ES-I3 (cell line): Measurements from ENCODE around the gene THAP8.
A peak's percentile ranks its signal among the peaks of the same experiment; 100 is the strongest.

Experiments
- H3K36me3 ChIP-seq: 2 replicates; pipeline ENCODE4 v1.6.1; 2013; ENCODE audit warnings: mild to moderate bottlenecking, low read length, control low read depth, moderate library complexity; ENCODE audit not compliant: insufficient read depth
- H3K4me1 ChIP-seq: 2 replicates; pipeline ENCODE4 v1.6.1; 2013; ENCODE audit warnings: mild to moderate bottlenecking, control low read depth, low read length; ENCODE audit not compliant: insufficient read depth
- H3K9ac ChIP-seq: 2 replicates; pipeline ENCODE4 v1.6.1; 2013; ENCODE audit warnings: low read depth, mild to moderate bottlenecking, low read length, moderate library complexity
- H3K9me3 ChIP-seq: 2 replicates; pipeline ENCODE4 v1.6.1; 2013; ENCODE audit warnings: mild to moderate bottlenecking, low read length, moderate library complexity; ENCODE audit not compliant: control insufficient read depth, insufficient read depth

THAP8 gene

DNA sequence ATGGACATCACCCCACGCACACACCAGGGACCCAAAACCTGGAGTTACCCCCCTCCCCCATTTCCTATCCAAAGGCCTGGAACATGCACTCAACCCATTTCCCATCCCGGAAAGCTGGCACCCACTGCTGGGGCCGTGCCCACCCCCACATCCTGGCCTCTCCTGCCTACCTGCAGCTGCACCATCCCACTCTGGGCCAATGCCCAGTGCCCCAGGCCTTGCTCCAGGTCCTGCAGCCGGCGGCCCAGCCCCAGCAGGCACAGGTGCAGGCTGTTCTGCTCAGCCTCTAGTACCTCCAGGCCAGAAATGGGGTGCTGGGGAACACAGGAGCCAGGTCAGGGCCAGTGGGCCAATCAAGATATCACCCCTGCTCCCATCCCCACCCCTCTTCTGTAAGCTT, 47.1 kb downstream of the THAP8 start:
- Histone ChIP-seq H3K9ac (no peak overlapping the region), H3K36me3 (no peaks in the 10 kb centered on the region), H3K4me1 (no peaks in the 10 kb centered on the region; the same call in 1 of the 2 replicates), H3K9me3 (no peaks in the 10 kb centered on the region)

DNA sequence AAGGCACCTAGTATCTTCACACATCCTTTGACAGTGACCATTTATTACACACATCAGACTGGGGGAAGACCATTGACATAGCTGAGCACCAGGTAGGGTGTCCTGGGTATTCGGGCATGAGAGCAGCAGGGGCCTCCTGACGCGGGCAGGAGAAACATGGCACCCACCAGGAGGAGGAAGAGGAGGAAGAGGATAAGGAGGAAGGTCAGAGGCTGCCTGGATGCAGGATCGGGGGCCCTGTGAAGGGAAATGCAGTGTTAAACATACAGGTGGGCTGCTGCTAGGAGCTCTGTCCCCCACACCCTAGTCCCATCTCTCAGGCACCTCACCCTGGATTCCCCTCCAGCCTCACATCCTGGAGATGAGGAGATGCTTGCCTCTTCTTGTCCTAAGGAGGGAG, 50.8 kb downstream of the THAP8 start:
- H3K36me3 ChIP-seq: no peaks in the 10 kb centered on the region
- no peaks in the 10 kb centered on the region; the same call in 1 of the 2 replicates for H3K4me1 ChIP-seq
- no peak overlapping the region for H3K9ac ChIP-seq

DNA sequence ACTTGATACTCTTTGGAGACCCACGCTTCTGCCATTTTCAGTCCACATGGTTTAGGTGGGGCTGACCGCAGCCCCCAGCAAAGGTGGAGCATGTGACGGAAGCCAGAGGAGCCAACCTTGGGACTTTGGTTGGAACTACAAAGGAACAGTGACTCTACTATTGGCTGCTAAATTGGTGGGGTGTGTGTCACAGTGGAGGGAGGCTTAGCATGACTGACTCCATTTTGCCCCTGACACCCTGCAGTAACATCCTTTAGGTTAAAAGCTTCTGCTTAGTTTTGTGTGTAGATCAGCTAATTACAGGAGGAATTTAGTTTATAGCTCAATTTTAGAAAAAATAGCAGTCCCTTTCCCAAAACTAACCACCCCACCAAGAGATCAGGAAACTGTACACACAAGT, 52.5 kb downstream of the THAP8 start:
- Histone ChIP-seq H3K9ac (no peak overlapping the region), H3K9me3 (no peaks in the 10 kb centered on the region), H3K36me3 (no peaks in the 10 kb centered on the region), H3K4me1 (no peaks in the 10 kb centered on the region)

More for the DNA sequence above, 50.8 kb downstream of the THAP8 start:
- H3K9me3 ChIP-seq: no peaks in the 10 kb centered on the region

DNA sequence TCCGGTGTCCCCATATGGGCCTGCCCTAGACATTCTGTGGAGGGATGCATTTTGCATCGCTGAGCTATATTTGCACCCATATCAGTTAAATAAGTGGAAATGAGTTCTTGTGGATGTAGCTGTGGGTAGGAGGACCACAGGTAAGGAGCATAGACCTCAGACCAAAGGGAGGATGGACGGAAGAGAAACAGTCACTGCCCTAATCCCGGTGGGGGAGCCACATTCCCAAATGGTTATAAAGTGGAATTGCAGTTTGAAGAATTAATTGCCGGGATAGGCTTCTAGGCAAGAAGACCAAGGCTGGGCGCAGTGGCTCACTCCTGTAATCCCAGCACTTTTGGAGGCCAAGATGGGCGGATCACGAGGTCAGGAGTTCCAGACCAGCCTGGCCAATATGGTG, 57.3 kb downstream of the THAP8 start:
- no peaks in the 10 kb centered on the region for H3K9me3 ChIP-seq
- no peaks in the 10 kb centered on the region for H3K36me3 ChIP-seq
- H3K4me1 ChIP-seq: no peaks in the 10 kb centered on the region
- no peak overlapping the region for H3K9ac ChIP-seq

DNA sequence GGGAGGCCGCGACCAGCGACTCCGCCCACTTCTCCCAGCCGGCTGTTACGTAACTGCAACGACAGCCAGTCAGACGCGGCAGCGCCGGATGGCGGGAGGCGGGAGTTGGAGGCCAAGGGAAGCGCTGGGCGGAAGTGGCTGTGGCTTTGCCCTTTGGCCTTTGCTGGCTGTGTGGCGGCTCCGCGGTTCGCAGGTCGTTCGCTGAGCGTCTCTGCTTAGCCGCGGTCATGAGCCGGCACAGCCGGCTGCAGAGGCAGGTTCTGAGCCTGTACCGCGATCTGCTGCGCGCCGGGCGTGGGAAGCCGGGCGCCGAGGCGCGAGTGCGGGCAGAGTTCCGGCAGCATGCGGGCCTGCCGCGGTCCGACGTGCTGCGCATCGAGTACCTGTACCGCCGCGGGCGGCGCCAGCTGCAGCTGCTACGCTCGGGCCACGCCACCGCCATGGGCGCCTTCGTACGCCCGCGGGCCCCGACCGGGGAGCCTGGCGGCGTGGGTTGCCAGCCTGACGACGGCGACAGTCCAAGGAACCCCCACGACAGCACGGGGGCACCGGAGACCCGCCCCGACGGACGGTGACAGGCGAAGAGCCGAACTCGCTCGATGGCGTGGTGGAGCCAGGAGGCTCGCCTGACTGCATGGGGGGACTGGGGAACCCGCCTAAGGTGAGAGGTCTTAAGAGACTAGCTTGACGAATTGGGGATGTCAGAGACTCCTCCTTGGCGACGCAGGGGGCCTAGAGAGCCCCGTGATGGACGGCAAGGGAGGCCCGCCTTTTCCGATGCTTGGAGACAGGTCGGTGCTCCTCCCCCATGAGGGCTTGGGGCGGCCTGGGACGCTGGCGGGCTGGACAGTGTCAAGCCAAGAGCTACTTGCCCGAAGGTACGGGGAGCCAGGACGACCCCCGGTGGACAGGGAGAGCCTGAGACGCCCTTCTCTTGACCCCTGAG, 58.8 kb downstream of the THAP8 start, which contains the start of gene SDHAF1:
Gene SDHAF1, plus strand, starts transcription at position 141 of the 946 bp plus-strand sequence. Its CDS starts 87 bp downstream, at position 228.
- Histone ChIP-seq H3K9ac (peak within 1 kb of the TSS; percentile 65), H3K4me1 (no peaks in the 10 kb centered on the region), H3K36me3 (no peaks in the 10 kb centered on the region), H3K9me3 (no peaks in the 10 kb centered on the region)

DNA sequence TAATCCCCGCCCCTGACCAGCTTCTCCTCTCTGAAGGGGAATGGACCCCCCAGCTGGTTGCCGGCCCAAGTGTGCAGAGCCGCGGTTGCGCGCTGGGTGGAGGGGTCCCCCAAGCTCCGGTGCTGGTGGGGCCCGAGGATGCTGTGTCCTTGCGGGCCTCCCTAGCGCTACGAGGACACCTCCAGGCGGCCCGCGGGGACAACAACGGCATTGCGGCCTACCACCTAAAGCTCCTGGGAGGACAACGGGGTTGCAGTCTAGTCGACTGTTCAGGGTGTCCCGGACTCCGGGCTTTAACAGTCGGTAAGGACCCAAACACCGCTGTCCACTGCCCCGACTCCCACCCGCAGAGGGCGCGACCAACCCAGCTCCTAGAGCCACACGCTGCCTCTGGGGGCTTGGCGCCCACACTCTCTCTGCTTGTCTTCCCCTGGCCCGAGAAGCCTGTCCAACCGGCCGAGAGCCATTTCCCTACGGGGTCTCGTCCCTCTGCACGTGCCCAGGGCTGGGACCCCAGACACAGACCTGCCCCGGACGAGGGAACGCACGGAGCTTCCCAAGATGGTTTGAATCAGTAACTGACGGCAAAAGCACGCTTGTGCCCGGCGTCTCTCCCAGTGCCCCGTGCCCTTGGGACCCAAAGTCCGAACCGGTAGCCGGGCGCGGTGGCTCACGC, 60.0 kb downstream of the THAP8 start:
- no peaks in the 10 kb centered on the region for H3K36me3 ChIP-seq
- H3K4me1 ChIP-seq: no peaks in the 10 kb centered on the region
- no peaks in the 10 kb centered on the region for H3K9me3 ChIP-seq
- H3K9ac ChIP-seq: peak overlapping the region; percentile 5; the same call in 1 of the 2 replicates

DNA sequence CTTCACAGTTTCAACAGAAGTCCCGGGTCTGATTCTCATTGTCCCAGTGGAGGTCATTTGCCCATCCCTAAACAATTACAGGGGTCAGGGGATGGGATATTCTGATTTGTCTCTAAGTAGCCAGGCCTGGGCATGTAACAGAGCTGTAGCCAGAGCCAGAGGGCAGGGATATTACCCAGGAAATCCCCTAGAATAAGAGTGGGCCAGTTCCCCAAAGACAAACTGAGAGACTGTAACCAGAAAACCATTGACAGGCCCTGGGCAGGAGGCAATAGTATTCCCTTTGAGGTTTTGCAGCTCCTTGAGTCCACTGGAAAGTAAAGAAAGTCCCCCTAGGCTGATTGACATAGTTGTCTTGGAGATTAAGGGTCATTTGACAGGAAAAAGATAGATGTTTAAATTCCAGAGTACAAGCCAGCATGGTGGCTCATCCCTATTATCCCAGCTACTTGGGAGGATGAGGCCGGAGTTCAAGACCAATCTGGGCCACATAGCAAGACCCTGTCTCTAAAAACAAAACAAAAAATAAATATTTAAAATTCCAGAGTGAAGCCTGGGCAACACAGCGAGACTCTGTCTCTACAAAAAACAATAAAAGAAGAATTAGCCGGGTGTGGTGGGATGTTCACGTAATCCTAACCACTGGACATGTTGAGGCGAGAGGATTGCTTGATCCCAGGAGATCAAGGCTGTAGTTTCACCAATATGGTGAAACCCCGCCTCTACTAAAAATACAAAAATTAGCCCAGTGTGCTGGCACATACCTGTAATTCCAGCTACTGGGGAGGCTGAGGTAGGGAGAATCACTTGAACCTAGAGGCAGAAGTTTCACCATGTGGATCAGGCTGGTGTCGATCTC, 60.9 kb downstream of the THAP8 start:
- Histone ChIP-seq H3K9me3 (no peaks in the 10 kb centered on the region), H3K36me3 (no peaks in the 10 kb centered on the region), H3K4me1 (no peaks in the 10 kb centered on the region), H3K9ac (no peak overlapping the region)

DNA sequence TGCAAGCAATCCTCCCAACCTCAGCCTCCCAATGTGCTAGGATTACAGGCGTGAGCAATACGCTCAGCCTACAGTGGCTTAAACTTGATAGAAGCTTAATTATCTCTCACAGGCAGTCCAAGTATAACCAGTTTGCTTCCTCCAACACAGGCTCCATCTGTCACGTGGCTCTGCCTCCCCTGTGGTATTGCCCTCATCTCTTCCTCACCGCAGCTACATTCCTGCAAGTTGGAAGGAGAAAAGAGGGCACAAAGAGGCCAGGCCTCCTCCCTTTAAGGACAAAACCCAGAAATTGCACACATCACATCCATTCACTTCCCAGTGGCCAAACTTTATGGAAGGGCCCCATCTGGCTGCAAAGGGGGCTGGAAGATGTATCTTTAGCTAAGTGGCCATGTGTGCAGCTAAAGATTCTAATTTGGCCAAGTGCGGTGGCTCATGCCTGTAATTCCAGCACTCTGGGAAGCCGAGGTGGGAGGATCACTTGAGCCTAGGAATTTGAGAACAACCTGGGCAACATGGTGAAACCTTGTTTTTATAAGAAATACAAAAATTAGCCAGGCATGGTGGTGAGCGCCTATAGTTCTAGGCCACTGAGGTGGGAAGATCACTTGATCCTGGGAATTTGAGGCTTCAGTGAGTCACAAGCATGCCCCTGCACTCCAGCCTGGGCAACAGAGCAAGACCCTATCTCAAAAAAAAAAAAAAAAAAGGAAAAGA, 62.2 kb downstream of the THAP8 start:
- Histone ChIP-seq H3K4me1 (no peaks in the 10 kb centered on the region), H3K36me3 (no peaks in the 10 kb centered on the region), H3K9ac (no peak overlapping the region), H3K9me3 (no peaks in the 10 kb centered on the region)

DNA sequence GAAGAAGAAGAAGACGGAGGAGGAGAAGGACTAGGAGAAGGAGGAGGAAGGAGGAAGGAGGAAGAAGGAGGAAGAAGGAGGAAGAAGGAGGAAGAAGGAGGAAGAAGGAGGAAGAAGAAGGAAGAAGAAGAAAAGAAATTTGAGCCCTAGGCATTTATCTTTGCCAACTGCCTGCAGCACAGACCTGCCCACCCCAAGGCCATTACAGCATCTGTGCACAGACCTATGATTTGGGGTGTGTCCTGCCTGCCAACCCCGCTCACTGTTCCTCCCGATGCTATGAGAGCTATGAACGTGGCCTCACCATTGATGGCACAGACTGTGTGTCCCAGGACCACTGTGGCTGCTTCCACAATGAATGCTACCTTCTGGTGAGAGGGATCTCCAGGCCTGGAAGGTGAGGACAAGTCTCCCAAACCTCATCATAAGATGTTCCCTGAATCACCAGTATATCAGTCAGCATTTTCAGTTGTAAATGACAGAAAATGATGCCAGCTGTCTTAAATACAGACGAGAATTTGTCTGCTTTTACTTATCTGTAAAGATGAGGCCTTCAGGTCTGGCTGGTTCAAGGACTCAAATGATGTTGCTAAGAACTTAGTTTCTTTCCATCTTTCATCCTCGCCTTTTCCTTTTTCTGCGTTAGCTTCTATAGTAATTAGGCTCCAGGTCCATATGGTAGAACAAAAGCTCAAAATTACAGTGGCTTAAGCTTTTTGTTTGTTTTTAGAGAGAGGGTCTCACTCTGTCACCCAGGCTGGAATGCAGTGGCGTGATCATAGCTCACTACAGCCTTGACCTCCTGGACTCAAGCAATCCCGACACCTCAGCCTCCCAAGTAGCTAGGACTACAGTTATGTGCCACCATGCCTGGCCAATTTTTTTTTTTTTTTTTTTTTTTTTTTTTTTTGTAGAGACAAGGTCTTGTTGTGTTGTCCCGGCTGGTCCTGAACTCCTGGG, 63.0 kb downstream of the THAP8 start:
- H3K9ac ChIP-seq: no peak overlapping the region
- no peaks in the 10 kb centered on the region for H3K36me3 ChIP-seq
- H3K4me1 ChIP-seq: no peaks in the 10 kb centered on the region
- no peaks in the 10 kb centered on the region for H3K9me3 ChIP-seq

DNA sequence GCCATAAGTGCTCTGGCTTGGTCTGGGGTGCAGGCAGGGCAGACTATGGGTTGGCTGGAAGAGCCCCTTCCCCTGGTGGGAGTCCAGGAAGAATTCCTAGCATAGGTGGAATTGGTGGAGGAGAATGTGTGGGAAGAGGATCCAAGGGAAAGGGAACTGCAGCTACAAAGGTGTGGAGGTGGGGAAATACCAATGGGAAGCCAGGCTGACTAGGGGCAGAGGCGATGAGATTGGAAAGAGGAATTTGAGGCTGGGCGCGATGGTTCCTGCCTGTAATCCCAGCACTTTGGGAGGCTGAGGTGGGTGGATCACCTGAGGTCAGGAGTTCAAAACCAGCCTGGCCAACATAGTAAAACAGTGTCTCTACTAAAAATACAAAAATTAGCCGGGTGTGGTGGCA, 63.9 kb downstream of the THAP8 start:
- no peaks in the 10 kb centered on the region for H3K9me3 ChIP-seq
- H3K36me3 ChIP-seq: no peaks in the 10 kb centered on the region
- H3K4me1 ChIP-seq: no peaks in the 10 kb centered on the region
- H3K9ac ChIP-seq: no peak overlapping the region

DNA sequence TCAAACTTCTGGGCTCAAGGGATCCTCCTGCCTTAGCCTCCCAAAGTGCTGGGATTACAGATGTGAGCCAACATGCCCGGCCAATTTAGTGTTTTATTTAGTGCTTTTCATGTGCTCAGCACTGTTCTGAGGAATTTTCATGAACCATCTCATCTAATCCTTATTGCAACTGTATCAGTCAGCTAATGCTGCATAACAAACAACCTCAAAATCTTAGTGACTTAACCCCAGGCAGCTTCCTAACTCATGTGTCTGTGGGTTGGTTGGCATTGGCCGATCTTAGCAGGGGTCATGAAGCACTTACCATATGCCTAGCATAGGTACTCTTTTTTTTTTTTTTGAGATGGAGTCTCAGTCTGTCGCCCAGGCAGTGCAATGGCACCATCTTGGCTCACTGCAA, 65.3 kb downstream of the THAP8 start:
- H3K9me3 ChIP-seq: no peaks in the 10 kb centered on the region
- no peaks in the 10 kb centered on the region for H3K4me1 ChIP-seq
- no peak overlapping the region for H3K9ac ChIP-seq
- no peaks in the 10 kb centered on the region for H3K36me3 ChIP-seq

DNA sequence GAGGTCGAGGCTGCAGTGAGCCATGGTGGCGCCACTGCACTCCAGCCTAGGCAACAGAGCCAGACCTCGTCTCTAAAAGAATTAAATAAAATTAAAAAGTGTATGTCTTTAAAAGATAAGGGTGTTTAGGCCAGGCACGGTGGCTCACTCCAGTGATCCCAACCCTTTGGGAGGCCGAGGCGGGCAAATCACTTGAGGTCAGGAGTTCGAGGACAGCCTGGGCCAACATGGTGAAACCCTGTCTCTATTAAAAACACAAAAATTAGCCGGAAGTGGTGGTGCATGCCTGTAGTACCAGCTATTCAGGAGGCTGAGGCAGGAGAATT, 66.6 kb downstream of the THAP8 start:
- no peaks in the 10 kb centered on the region for H3K9me3 ChIP-seq
- no peaks in the 10 kb centered on the region for H3K36me3 ChIP-seq
- peak overlapping the region; percentile 39; the same call in 1 of the 2 replicates for H3K9ac ChIP-seq
- no peaks in the 10 kb centered on the region for H3K4me1 ChIP-seq
